Astrocyte (in vitro differentiated cells and primary cell): Measurements from ENCODE around the gene SLC9A3. TPM values are rescaled to one million over a fixed set of nuclear protein-coding genes. Genes with fewer than 3 reads are reported as not detected.

Source experiments
- DNase-seq: peaks from one replicate; pipeline ENCODE4 v3.0.0-alpha.2; 2010; ENCODE audit warnings: low read depth
- FAIRE-seq: peaks from 2 replicates; lab custom pipeline; 2011; peaks lifted over from hg19 to GRCh38; lab: Jason Lieb, UNC
- H2AFZ ChIP-seq: 2 replicates; pipeline ENCODE4 v1.6.0; 2012; ENCODE audit warnings: low read depth, low read length, inconsistent platforms
- H3K27ac ChIP-seq: 2 replicates; pipeline ENCODE4 v1.5.1; 2011; ENCODE audit warnings: low read depth, low read length, inconsistent platforms
- H3K27me3 ChIP-seq: 2 replicates; pipeline ENCODE4 v1.6.0; 2011; ENCODE audit warnings: low read length, inconsistent platforms; ENCODE audit not compliant: insufficient read depth
- H3K36me3 ChIP-seq: 2 replicates; pipeline ENCODE4 v1.5.1; 2011; ENCODE audit warnings: low read length, inconsistent platforms; ENCODE audit not compliant: insufficient read depth
- H3K4me1 ChIP-seq: 2 replicates; pipeline ENCODE4 v1.5.1; 2011; ENCODE audit warnings: low read length, inconsistent platforms; ENCODE audit not compliant: insufficient read depth
- H3K4me2 ChIP-seq: 2 replicates; pipeline ENCODE4 v1.6.0; 2012; ENCODE audit warnings: low read length, inconsistent platforms
- H3K4me3 ChIP-seq: 2 replicates; pipeline ENCODE4 v1.5.1; 2011; ENCODE audit warnings: low read depth, mild to moderate bottlenecking, low read length, inconsistent platforms; ENCODE audit not compliant: insufficient read depth
- H3K79me2 ChIP-seq: 2 replicates; pipeline ENCODE4 v1.6.0; 2012; ENCODE audit warnings: mild to moderate bottlenecking, low read length, inconsistent platforms; ENCODE audit not compliant: insufficient read depth
- H3K9ac ChIP-seq: 2 replicates; pipeline ENCODE4 v1.6.0; 2012; ENCODE audit warnings: mild to moderate bottlenecking, low read length, inconsistent platforms
- H3K9me3 ChIP-seq: 2 replicates; pipeline ENCODE4 v1.5.1; 2012; ENCODE audit warnings: low read depth, mild to moderate bottlenecking, low read length, inconsistent platforms; ENCODE audit not compliant: insufficient read depth
- H4K20me1 ChIP-seq: 2 replicates; pipeline ENCODE4 v1.6.0; 2012; ENCODE audit warnings: low read length, inconsistent platforms; ENCODE audit not compliant: insufficient read depth
- H3K27ac Mint-ChIP-seq: one replicate; pipeline ENCODE4 v1.8.0; 2021; ENCODE audit warnings: mild to moderate bottlenecking, mixed read lengths; ENCODE audit not compliant: unreplicated experiment
- H3K27me3 Mint-ChIP-seq: one replicate; pipeline ENCODE4 v1.8.0; 2021; ENCODE audit warnings: low read depth, mixed read lengths; ENCODE audit not compliant: unreplicated experiment
- H3K36me3 Mint-ChIP-seq: one replicate; pipeline ENCODE4 v1.8.0; 2021; ENCODE audit warnings: low read depth, mixed read lengths; ENCODE audit not compliant: unreplicated experiment
- H3K4me1 Mint-ChIP-seq: one replicate; pipeline ENCODE4 v1.8.0; 2021; ENCODE audit warnings: low read depth, mixed read lengths; ENCODE audit not compliant: unreplicated experiment
- H3K4me3 Mint-ChIP-seq: one replicate; pipeline ENCODE4 v1.8.0; 2021; ENCODE audit warnings: mild to moderate bottlenecking, moderate library complexity, mixed read lengths; ENCODE audit not compliant: unreplicated experiment
- H3K9me3 Mint-ChIP-seq: one replicate; pipeline ENCODE4 v1.8.0; 2021; ENCODE audit warnings: mild to moderate bottlenecking, mixed read lengths; ENCODE audit not compliant: unreplicated experiment
- EZH2 ChIP-seq: IDR thresholded peaks from 2 replicates; pipeline ENCODE4 v1.6.1; 2012; ENCODE audit warnings: mild to moderate bottlenecking, low read length, inconsistent platforms; ENCODE audit not compliant: insufficient read depth
- total RNA-seq: library from RNA; stranded (reverse); gene quantifications from 2 replicates; pipeline ENCODE4 v1.2.1, GENCODE V29; 2021
- TF ChIP-seq, protein P1 (sequence below): IDR thresholded peaks from 2 replicates; pipeline ENCODE4 v1.5.1; 2011; ENCODE audit warnings: low read depth, mild to moderate bottlenecking, inconsistent platforms, low read length, moderate library complexity; ENCODE audit not compliant: insufficient read depth

Gene SLC9A3
- total RNA-seq, 1 donor from 2014 or later = 1.0 TPM

DNA sequence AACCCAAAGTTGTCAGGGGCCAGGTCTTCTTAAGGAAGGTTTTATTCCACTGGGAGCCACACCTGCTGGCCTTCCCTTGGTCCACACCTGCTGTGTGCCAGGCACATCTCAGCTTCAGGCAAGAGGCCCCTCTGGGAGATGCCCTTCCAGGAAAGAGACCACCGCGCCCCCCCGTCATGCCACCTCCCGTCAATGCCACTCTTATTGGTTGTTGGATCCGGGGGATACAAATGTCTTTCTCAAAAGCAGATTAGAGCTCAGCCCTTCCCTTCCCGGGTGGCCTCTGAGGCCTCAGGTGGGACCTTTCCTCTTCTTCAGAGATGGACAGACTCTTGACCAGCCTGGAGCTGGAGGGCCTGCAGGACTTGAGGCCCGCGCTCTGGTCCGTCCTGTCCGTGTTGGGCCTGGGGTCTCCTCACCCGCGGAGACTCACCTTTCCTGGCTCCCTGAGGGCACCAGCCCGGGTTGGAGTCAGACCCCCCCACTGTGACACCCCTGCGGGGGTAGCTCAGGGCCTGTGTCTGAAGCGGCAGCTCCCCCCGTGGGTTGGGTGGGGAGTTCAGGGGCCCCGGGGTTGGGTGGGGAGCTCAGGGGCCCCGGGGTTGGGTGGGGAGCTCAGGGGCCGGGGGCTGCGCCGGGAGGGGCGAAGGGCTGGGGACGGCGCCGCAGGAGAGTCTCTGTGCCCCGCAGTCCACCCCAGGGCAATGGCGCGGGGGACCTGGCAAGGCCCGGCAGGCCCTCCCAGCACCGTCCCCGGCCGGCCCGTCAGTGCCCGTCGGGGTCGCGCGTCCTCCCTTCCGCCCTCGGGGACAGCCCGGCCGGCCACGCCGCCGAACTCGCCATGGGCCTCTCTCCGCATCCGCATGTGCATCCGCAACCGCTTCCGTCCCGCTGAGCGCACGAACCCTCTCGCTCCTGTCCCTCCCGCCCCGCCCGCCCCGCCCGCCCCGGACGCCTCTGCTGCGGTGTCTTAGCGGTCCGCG is 3.7 kb upstream of the SLC9A3 start:
- no peak overlapping the region for H3K4me3 ChIP-seq
- H3K27ac ChIP-seq = no peak overlapping the region
- H3K36me3 Mint-ChIP-seq = no peaks in the 10 kb centered on the region
- peaks cover 78% of the 10 kb centered on the region for H3K27me3 ChIP-seq
- no peak overlapping the region for H3K27ac Mint-ChIP-seq
- no peak overlapping the region for H2AFZ ChIP-seq
- H4K20me1 ChIP-seq = no peaks in the 10 kb centered on the region
- H3K27me3 Mint-ChIP-seq = peaks cover 70% of the 10 kb centered on the region
- no peak for DNase-seq
- H3K9ac ChIP-seq = no peak overlapping the region
- H3K79me2 ChIP-seq = no peaks in the 10 kb centered on the region
- no peak overlapping the region for H3K4me3 Mint-ChIP-seq
- peaks cover 6% of the 10 kb centered on the region for H3K4me1 Mint-ChIP-seq
- FAIRE-seq = no peak
- no peaks in the 10 kb centered on the region for H3K9me3 Mint-ChIP-seq
- H3K4me1 ChIP-seq = peaks cover 2% of the 10 kb centered on the region
- TF ChIP-seq EZH2 = no peak
- TF ChIP-seq, protein P1, sequence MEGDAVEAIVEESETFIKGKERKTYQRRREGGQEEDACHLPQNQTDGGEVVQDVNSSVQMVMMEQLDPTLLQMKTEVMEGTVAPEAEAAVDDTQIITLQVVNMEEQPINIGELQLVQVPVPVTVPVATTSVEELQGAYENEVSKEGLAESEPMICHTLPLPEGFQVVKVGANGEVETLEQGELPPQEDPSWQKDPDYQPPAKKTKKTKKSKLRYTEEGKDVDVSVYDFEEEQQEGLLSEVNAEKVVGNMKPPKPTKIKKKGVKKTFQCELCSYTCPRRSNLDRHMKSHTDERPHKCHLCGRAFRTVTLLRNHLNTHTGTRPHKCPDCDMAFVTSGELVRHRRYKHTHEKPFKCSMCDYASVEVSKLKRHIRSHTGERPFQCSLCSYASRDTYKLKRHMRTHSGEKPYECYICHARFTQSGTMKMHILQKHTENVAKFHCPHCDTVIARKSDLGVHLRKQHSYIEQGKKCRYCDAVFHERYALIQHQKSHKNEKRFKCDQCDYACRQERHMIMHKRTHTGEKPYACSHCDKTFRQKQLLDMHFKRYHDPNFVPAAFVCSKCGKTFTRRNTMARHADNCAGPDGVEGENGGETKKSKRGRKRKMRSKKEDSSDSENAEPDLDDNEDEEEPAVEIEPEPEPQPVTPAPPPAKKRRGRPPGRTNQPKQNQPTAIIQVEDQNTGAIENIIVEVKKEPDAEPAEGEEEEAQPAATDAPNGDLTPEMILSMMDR = no peak
- no peaks in the 10 kb centered on the region for H3K9me3 ChIP-seq
- H3K4me2 ChIP-seq = no peak overlapping the region
- H3K36me3 ChIP-seq = no peaks in the 10 kb centered on the region

DNA sequence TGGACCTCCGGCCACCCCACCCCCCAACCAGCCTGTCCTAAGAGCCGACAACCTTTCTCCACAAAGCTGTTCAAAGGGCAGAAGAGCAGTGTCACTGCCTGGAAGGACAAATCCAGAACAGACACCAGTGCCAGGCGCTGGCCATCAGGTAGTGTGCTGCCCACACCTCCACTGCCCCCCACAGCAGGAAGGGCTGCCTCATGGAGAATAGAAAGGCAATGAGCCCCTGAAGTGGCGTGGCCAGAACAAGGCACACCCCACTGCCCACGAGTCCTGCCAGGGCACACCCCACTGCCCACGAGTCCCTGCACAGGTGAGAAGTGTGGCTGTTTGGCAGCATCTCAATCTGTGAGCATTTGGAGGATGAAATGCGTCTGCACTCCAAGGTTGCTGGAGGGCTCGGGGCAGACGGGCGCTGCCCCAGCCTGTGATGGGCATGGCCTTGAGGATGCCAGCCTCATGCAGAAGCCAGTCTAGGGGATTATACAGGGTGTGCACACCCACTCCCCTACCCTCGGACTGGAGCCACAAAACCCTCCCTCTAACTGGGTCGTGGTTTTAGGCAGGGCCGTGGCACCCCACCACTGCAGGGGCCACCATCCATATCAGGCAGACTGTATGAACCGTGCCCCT is 2.3 kb upstream of the SLC9A3 start:
- Histone ChIP-seq H3K4me3 (no peak overlapping the region), H2AFZ (no peak overlapping the region), H3K27ac (no peak overlapping the region), H3K4me1 (peaks cover 2% of the 10 kb centered on the region), H3K9me3 (no peaks in the 10 kb centered on the region), H3K27me3 (peaks cover 78% of the 10 kb centered on the region), H3K79me2 (no peaks in the 10 kb centered on the region), H3K4me2 (no peak overlapping the region), H3K9ac (no peak overlapping the region), H4K20me1 (no peaks in the 10 kb centered on the region), H3K36me3 (no peaks in the 10 kb centered on the region)
- TF ChIP-seq, protein P1 = no peak
- TF ChIP-seq EZH2 = no peak
- H3K36me3 Mint-ChIP-seq = no peaks in the 10 kb centered on the region
- H3K4me1 Mint-ChIP-seq = peaks cover 6% of the 10 kb centered on the region
- no peaks in the 10 kb centered on the region for H3K9me3 Mint-ChIP-seq
- DNase-seq (no peak), FAIRE-seq (no peak)
- H3K27ac Mint-ChIP-seq = no peak overlapping the region
- H3K4me3 Mint-ChIP-seq = no peak overlapping the region
- peaks cover 75% of the 10 kb centered on the region for H3K27me3 Mint-ChIP-seq
